ENCODE measurements around the gene AKR1D1.
"Not testable (repeated sequence)": the region's sequence is repeated elsewhere in the genome, so short reads cannot be mapped to it uniquely, and the experiment has no call there.

Gene AKR1D1

GRCh38 chr7:138138244-138138643 is 62.0 kb downstream of the AKR1D1 start:
- TF ChIP-seq CTCF (IDR thresholded peaks at IDR 0.05; ENCODE audit: borderline replicate concordance, insufficient read depth, low read depth, low read length), result no peak
- no peak overlapping the region for H3K4me3 ChIP-seq (ENCODE audit: low read depth, low read length)

GRCh38 chr7:138142583-138143201 is 66.4 kb downstream of the AKR1D1 start:
- TF ChIP-seq CTCF (IDR thresholded peaks at IDR 0.05; ENCODE audit: borderline replicate concordance, insufficient read depth, low read depth, low read length), result no peak
- H3K4me3 ChIP-seq (ENCODE audit: low read depth, low read length), result no peak overlapping the region

- no peak for TF ChIP-seq CTCF (IDR thresholded peaks at IDR 0.05; ENCODE audit: borderline replicate concordance, insufficient read depth, low read depth, low read length)
These were observed 68.7 kb downstream of the AKR1D1 start for GRCh38 chr7:138144958-138145357.

GRCh38 chr7:138146221-138146620 is 70.0 kb downstream of the AKR1D1 start:
- H3K4me3 ChIP-seq (ENCODE audit: low read depth, low read length), result not testable (repeated sequence)

More at GRCh38 chr7:138144958-138145357, 68.7 kb downstream of the AKR1D1 start:
- no peak overlapping the region for H3K4me3 ChIP-seq (ENCODE audit: low read depth, low read length)

- not testable (repeated sequence) for H3K4me3 ChIP-seq (ENCODE audit: low read depth, low read length)
These were observed 70.8 kb downstream of the AKR1D1 start for GRCh38 chr7:138146757-138147734.

- TF ChIP-seq CTCF (IDR thresholded peaks at IDR 0.05; ENCODE audit: borderline replicate concordance, insufficient read depth, low read depth, low read length), result no peak
- no peak overlapping the region for H3K4me3 ChIP-seq (ENCODE audit: low read depth, low read length)
These were observed 75.7 kb downstream of the AKR1D1 start for GRCh38 chr7:138151731-138152577.

GRCh38 chr7:138154661-138155060 is 78.4 kb downstream of the AKR1D1 start:
- H3K4me3 ChIP-seq (ENCODE audit: low read depth, low read length), result no peak overlapping the region
- TF ChIP-seq CTCF (IDR thresholded peaks at IDR 0.05; ENCODE audit: borderline replicate concordance, insufficient read depth, low read depth, low read length), result no peak

Data from GM12875 (cell line).